22Rv1 (cell line): ENCODE results near the gene NPL.

Experiments used
- H3K27ac ChIP-seq: fragments of 450-650 bp; 2 replicates; pipeline ENCODE4 v1.5.1; 2017
- CTCF ChIP-seq: fragments of 450-650 bp; IDR thresholded peaks from 2 replicates; pipeline ENCODE4 v1.5.1; 2017; ENCODE audit warnings: mild to moderate bottlenecking
- ZFX ChIP-seq: fragments of 450-650 bp; IDR thresholded peaks from 2 replicates; pipeline ENCODE4 v1.6.1; 2017; ENCODE audit warnings: antibody characterized with exemption, borderline replicate concordance

NPL gene

GRCh38 chr1:182851825-182852224 is 62.3 kb downstream of the NPL start:
- TF ChIP-seq CTCF (no peak), ZFX (no peak)
- H3K27ac ChIP-seq: no peak overlapping the region

- TF ChIP-seq CTCF (no peak), ZFX (no peak)
- H3K27ac ChIP-seq: no peak overlapping the region
Observed at GRCh38 chr1:182855911-182856310, 66.3 kb downstream of the NPL start.

- TF ChIP-seq ZFX (no peak), CTCF (no peak)
Observed at GRCh38 chr1:182857212-182857611, 67.6 kb downstream of the NPL start.

GRCh38 chr1:182860658-182861057 is 71.1 kb downstream of the NPL start:
- no peak overlapping the region; the same call in 1 of the 2 replicates for H3K27ac ChIP-seq
- no peak for TF ChIP-seq ZFX
- no peak for TF ChIP-seq CTCF

More at GRCh38 chr1:182857212-182857611, 67.6 kb downstream of the NPL start:
- H3K27ac ChIP-seq: no peak overlapping the region

GRCh38 chr1:182861994-182862393 is 72.4 kb downstream of the NPL start:
- H3K27ac ChIP-seq: no peak overlapping the region
- TF ChIP-seq ZFX: no peak
- no peak for TF ChIP-seq CTCF

- TF ChIP-seq CTCF (no peak), ZFX (no peak)
- no peak overlapping the region for H3K27ac ChIP-seq
Observed at GRCh38 chr1:182862827-182863226, 73.3 kb downstream of the NPL start.

- no peak overlapping the region for H3K27ac ChIP-seq
- TF ChIP-seq CTCF: no peak
- no peak for TF ChIP-seq ZFX
Observed at GRCh38 chr1:182863940-182864339, 74.4 kb downstream of the NPL start.
